Activated naive CD4-positive, alpha-beta T cell treated with anti-CD3 and anti-CD28 coated beads, Interleukin-2, amount 10 ng/mL, durations not matched to agents 7 days and 5 days (primary cell): ENCODE measurements around the gene SMAD6.
"Not testable (repeated sequence)": the region's sequence is repeated elsewhere in the genome, so short reads cannot be mapped to it uniquely, and the experiment has no call there.

Experiments
- CTCF ChIA-PET: fragments of 350-600 bp; sonication (Branson Sonifier 250); formaldehyde crosslinking; loops from one replicate; lab custom pipeline; 2021; ENCODE audit warnings: antibody characterized with exemption; lab: Charles Lee
- DNase-seq: peaks from one replicate; pipeline ENCODE4 v3.0.0-alpha.2; 2020
- H3K27ac Mint-ChIP-seq: one replicate; pipeline ENCODE4 v1.8.0; 2021; ENCODE audit warnings: mild to moderate bottlenecking, moderate library complexity, mixed read lengths
- H3K27me3 Mint-ChIP-seq: one replicate; pipeline ENCODE4 v1.8.0; 2021; ENCODE audit warnings: mild to moderate bottlenecking, mixed read lengths
- H3K36me3 Mint-ChIP-seq: one replicate; pipeline ENCODE4 v1.8.0; 2021; ENCODE audit warnings: mixed read lengths
- H3K4me1 Mint-ChIP-seq: one replicate; pipeline ENCODE4 v1.8.0; 2021; ENCODE audit warnings: mixed read lengths
- H3K4me3 Mint-ChIP-seq: one replicate; pipeline ENCODE4 v1.8.0; 2021; ENCODE audit warnings: mild to moderate bottlenecking, moderate library complexity, mixed read lengths
- H3K9me3 Mint-ChIP-seq: one replicate; pipeline ENCODE4 v1.8.0; 2021; ENCODE audit warnings: mixed read lengths

The SMAD6 gene

DNA sequence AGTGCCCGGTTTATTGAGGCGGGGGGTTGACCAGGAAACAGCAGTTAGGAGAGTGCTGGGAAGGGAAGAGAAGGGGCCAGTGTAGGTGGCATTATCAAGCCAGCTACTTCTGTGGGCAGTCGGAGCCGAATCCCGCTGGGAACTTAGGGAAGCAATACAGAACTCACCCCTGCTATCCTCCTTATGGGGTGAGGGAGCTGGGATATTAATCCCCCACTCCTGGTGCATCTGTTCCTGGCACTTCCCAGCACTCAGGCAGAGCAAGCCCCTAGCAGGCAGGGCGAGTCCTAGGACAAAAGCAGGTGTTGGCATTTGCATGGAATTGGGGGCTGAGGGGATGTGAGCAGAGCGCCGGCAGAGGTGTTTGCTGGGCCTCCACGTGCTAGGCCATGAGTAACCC, 48.6 kb downstream of the SMAD6 start:
- no peak overlapping the region for H3K27ac Mint-ChIP-seq
- H3K27me3 Mint-ChIP-seq: peaks cover 21% of the 10 kb centered on the region
- no peak overlapping the region for H3K4me3 Mint-ChIP-seq
- CTCF ChIA-PET: interaction anchor here (1.0 kb wide), 1 partner anchor 10 kb away, joined by 3 read pairs; no protein-coding TSS in a partner anchor
- DNase-seq: no peak
- H3K9me3 Mint-ChIP-seq: peaks cover 6% of the 10 kb centered on the region
- peaks cover 7% of the 10 kb centered on the region for H3K4me1 Mint-ChIP-seq
- no peaks in the 10 kb centered on the region for H3K36me3 Mint-ChIP-seq

- peaks cover 7% of the 10 kb centered on the region for H3K4me1 Mint-ChIP-seq
- CTCF ChIA-PET: interaction anchor here (0.8 to 1.1 kb wide), 2 partner anchors 9 to 101 kb away, joined by 3 read pairs; no protein-coding TSS in a partner anchor
- H3K4me3 Mint-ChIP-seq: no peak overlapping the region
- H3K36me3 Mint-ChIP-seq: no peaks in the 10 kb centered on the region
- H3K27ac Mint-ChIP-seq: no peak overlapping the region
- no peak for DNase-seq
- H3K9me3 Mint-ChIP-seq: peaks cover 6% of the 10 kb centered on the region
- H3K27me3 Mint-ChIP-seq: peaks cover 15% of the 10 kb centered on the region
Observed at GRCh38 chr15:66751579-66751978, 49.5 kb downstream of the SMAD6 start.

- peaks cover 7% of the 10 kb centered on the region for H3K4me1 Mint-ChIP-seq
- H3K9me3 Mint-ChIP-seq: peaks cover 6% of the 10 kb centered on the region
- no peak for DNase-seq
- no peak overlapping the region for H3K4me3 Mint-ChIP-seq
- H3K36me3 Mint-ChIP-seq: no peaks in the 10 kb centered on the region
- CTCF ChIA-PET: interaction anchor here (0.8 to 1.1 kb wide), 2 partner anchors 9 to 100 kb away, joined by 3 read pairs; no protein-coding TSS in a partner anchor
- H3K27ac Mint-ChIP-seq: no peak overlapping the region
- peaks cover 17% of the 10 kb centered on the region for H3K27me3 Mint-ChIP-seq
Observed at GRCh38 chr15:66752078-66752477, 50.0 kb downstream of the SMAD6 start.

DNA sequence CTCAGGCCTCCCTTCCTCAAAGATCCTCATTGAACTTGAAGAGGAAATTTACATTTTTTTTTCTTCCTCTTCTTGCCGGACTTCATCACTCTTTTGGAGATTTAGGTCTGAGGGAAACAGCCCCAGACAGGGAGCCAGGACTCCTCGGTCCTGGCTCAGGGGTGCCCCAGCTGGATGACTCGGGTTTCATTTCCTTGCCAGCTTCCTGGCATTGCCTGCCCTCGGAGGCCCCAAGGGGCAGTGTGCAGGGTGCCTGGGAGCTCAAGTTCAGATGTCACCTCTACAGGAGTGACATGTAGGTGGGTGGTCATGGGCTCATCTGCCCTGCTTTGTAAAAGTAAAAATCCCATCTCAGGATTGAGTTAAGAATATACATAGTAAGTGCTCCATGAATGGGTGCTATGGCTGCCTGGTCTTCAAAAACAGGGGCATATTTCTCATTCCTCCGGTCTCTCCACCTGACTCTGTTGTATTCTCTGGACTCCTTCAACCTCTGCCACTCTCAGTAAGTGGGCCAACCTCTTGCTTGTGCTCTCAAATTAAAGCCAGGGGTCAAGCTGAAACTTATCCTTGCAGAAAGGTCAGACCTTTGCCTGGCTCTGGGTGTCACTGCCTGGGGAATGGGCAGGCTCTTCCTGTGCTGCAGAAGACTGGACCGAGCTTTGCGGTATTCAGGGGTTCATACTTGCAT, 51.8 kb downstream of the SMAD6 start:
- Mint-ChIP-seq H3K36me3 (no peaks in the 10 kb centered on the region), H3K27me3 (peaks cover 26% of the 10 kb centered on the region), H3K9me3 (peaks cover 6% of the 10 kb centered on the region), H3K4me3 (no peak overlapping the region), H3K27ac (no peak overlapping the region), H3K4me1 (peaks cover 7% of the 10 kb centered on the region)
- DNase-seq: no peak
- CTCF ChIA-PET: interaction anchor here (0.9 kb wide), 1 partner anchor 62 kb away, joined by 3 read pairs; no protein-coding TSS in a partner anchor

GRCh38 chr15:66754789-66755188, 52.8 kb downstream of the SMAD6 start:
- H3K36me3 Mint-ChIP-seq: no peaks in the 10 kb centered on the region
- CTCF ChIA-PET: no interaction called here
- peaks cover 6% of the 10 kb centered on the region for H3K9me3 Mint-ChIP-seq

DNA sequence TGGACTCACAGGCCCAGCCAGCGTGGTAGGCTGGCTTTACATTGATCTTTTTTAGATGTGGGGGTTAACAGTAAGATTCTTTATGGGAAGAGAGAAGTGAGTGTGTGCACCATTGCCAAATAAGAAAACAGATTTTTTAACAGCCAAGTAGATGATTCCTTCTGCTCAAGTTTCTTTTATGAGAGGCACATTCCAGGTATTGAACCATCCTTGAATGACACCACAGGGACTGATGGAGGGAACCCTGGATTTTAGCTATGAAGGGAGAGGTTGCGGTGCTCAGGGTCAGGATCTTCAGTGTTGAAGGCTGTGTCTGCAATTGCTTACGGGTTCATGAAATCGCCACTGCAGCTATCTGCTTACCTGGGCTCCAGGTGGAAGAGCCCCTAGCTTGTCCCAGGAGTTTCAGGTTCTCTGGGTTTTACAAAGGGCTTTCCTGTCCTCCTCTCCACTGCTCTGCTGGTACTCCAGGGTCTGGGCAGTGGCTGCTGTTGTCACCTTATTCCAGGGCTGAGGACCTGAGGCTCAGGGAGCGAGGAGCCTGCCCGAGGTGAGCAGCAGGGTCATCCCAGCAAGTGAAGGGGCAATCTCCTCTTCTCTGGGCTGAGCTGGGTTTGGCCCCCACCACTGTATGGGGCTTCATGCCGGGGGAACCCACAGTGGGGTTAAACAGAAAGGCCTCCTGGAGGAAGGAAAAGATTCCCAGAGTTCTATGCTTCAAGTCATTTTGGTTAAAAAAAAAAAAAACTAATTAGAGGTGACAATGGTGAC, 53.4 kb downstream of the SMAD6 start:
- Mint-ChIP-seq H3K27ac (no peak overlapping the region), H3K9me3 (peaks cover 6% of the 10 kb centered on the region), H3K27me3 (peaks cover 31% of the 10 kb centered on the region), H3K4me3 (no peak overlapping the region), H3K36me3 (no peaks in the 10 kb centered on the region), H3K4me1 (peaks cover 7% of the 10 kb centered on the region)
- DNase-seq: no peak
- CTCF ChIA-PET: interaction anchor here (0.7 kb wide), 1 partner anchor 70 kb away, joined by 3 read pairs; no protein-coding TSS in a partner anchor

More at GRCh38 chr15:66754789-66755188, 52.8 kb downstream of the SMAD6 start:
- no peak for DNase-seq
- peaks cover 7% of the 10 kb centered on the region for H3K4me1 Mint-ChIP-seq
- H3K27me3 Mint-ChIP-seq: peaks cover 26% of the 10 kb centered on the region
- no peak overlapping the region for H3K4me3 Mint-ChIP-seq
- no peak overlapping the region for H3K27ac Mint-ChIP-seq

GRCh38 chr15:66756295-66756694, 54.3 kb downstream of the SMAD6 start:
- no peak overlapping the region for H3K27ac Mint-ChIP-seq
- no peak for DNase-seq
- H3K4me1 Mint-ChIP-seq: peaks cover 9% of the 10 kb centered on the region
- H3K27me3 Mint-ChIP-seq: peaks cover 39% of the 10 kb centered on the region
- H3K9me3 Mint-ChIP-seq: peaks cover 6% of the 10 kb centered on the region
- H3K36me3 Mint-ChIP-seq: no peaks in the 10 kb centered on the region
- CTCF ChIA-PET: interaction anchor here (0.7 kb wide), 1 partner anchor 70 kb away, joined by 3 read pairs; no protein-coding TSS in a partner anchor
- H3K4me3 Mint-ChIP-seq: no peak overlapping the region

DNA sequence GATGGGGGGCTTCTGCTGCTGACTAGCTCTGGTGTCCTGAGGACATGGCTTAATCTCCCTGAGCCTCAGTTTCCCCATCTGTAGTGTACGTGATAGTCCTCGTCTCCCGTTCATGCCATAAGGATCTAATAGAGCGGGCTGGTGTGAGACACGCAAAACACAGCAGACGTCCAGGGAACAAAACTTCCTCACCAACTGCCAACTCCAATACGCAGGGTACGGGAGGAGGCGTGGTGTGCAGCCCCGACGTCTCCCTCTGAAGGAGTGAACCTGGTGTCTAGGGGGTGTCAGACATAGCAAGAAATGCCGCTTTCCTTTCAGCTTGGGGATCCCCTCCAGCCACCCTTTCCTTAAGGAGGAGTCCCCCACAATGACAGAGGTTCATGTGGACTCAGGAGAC, 55.0 kb downstream of the SMAD6 start:
- Mint-ChIP-seq H3K9me3 (peaks cover 6% of the 10 kb centered on the region), H3K4me1 (peaks cover 9% of the 10 kb centered on the region), H3K4me3 (no peak overlapping the region), H3K27ac (peak overlapping the region; percentile 11), H3K36me3 (no peaks in the 10 kb centered on the region), H3K27me3 (peaks cover 43% of the 10 kb centered on the region)
- DNase-seq: no peak
- CTCF ChIA-PET: no interaction called here

- H3K9me3 Mint-ChIP-seq: peaks cover 6% of the 10 kb centered on the region
- no peak overlapping the region for H3K27ac Mint-ChIP-seq
Observed at GRCh38 chr15:66757521-66757920, 55.5 kb downstream of the SMAD6 start.

DNA sequence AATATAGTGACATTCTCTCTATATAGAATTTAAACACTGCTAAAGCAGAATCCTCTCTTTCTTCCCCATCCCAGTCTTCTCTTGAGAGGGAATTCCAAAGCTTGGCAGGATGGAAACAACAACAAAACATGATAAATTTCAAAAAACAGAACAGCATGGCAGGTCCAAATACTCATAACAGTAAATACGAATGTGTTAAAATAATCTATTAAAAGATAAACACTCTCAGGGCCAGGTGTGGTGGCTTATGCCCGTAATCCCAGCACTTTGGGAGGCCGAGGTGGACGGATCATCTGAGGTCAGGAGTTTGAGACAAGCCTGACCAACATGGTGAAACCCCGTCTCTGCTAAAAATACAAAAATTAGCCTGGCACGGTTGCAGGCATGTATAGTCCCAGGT, 56.2 kb downstream of the SMAD6 start:
- DNase-seq, H3K27ac Mint-ChIP-seq, CTCF ChIA-PET, H3K4me3 Mint-ChIP-seq, H3K4me1 Mint-ChIP-seq, H3K9me3 Mint-ChIP-seq, H3K36me3 Mint-ChIP-seq: not testable (repeated sequence)
- peaks cover 55% of the 10 kb centered on the region for H3K27me3 Mint-ChIP-seq

More at GRCh38 chr15:66757521-66757920, 55.5 kb downstream of the SMAD6 start:
- H3K36me3 Mint-ChIP-seq: no peaks in the 10 kb centered on the region
- CTCF ChIA-PET: no interaction called here
- no peak for DNase-seq
- peaks cover 6% of the 10 kb centered on the region for H3K4me1 Mint-ChIP-seq
- peaks cover 48% of the 10 kb centered on the region for H3K27me3 Mint-ChIP-seq
- no peak overlapping the region for H3K4me3 Mint-ChIP-seq

- CTCF ChIA-PET: no interaction called here
- Mint-ChIP-seq H3K27me3 (peaks cover 62% of the 10 kb centered on the region), H3K4me1 (peaks cover 6% of the 10 kb centered on the region), H3K4me3 (no peak overlapping the region), H3K36me3 (no peaks in the 10 kb centered on the region), H3K9me3 (peaks cover 6% of the 10 kb centered on the region), H3K27ac (no peak overlapping the region)
- no peak for DNase-seq
Observed at GRCh38 chr15:66758844-66759243, 56.8 kb downstream of the SMAD6 start.

GRCh38 chr15:66760097-66760967, 58.3 kb downstream of the SMAD6 start:
- Mint-ChIP-seq H3K4me1 (peaks cover 7% of the 10 kb centered on the region), H3K27ac (no peak overlapping the region), H3K36me3 (no peaks in the 10 kb centered on the region), H3K4me3 (no peak overlapping the region), H3K27me3 (peaks cover 69% of the 10 kb centered on the region), H3K9me3 (peaks cover under 1% of the 10 kb centered on the region)
- CTCF ChIA-PET: no interaction called here
- no peak for DNase-seq

- Mint-ChIP-seq H3K36me3 (no peaks in the 10 kb centered on the region), H3K4me3 (no peak overlapping the region), H3K9me3 (no peaks in the 10 kb centered on the region), H3K4me1 (peaks cover 14% of the 10 kb centered on the region), H3K27ac (no peak overlapping the region), H3K27me3 (peaks cover 72% of the 10 kb centered on the region)
- no peak for DNase-seq
- CTCF ChIA-PET: no interaction called here
Observed at GRCh38 chr15:66760968-66761725, 59.1 kb downstream of the SMAD6 start.
